CD4-positive, alpha-beta T cell (primary cell): ENCODE data around the gene EIF1. TPM values are rescaled to one million over a fixed set of nuclear protein-coding genes. Genes with fewer than 3 reads are reported as not detected.

Source experiments
- ATAC-seq: fragments of 200-7000 bp; cut with Tn5 transposase; one replicate; pipeline ENCODE4 v1.10.0; 2022; ENCODE audit warnings: mild to moderate bottlenecking; ENCODE audit not compliant: poor library complexity
- CTCF ChIA-PET: fragments of 350-600 bp; sonication (Branson Sonifier 250); formaldehyde crosslinking; loops from one replicate; lab custom pipeline; 2021; ENCODE audit warnings: antibody characterized with exemption, inconsistent platforms; lab: Charles Lee
- POLR2A ChIA-PET: fragments of 350-600 bp; sonication (Branson Sonifier 250); formaldehyde crosslinking; loops from one replicate; lab custom pipeline; 2021; ENCODE audit warnings: antibody characterized with exemption, inconsistent platforms; lab: Charles Lee
- DNase-seq, 14 experiments: peaks; one replicate each; pipeline ENCODE4 v3.0.0-alpha.2; 2013 to 2020; ENCODE audit warnings: mixed read lengths in 2 of 14
- H3K27ac ChIP-seq, 2 donors: one replicate each; pipeline versions ENCODE4 v1.5.1 to v1.7.0; 2013; ENCODE audit warnings: low read length in 2 of 2, low read depth in 1 of 2, mild to moderate bottlenecking in 1 of 2
- H3K27me3 ChIP-seq, 2 experiments: 1 replicate in 1 of 2; 2 replicates in 1 of 2; pipeline versions ENCODE4 v1.6.1 to v1.7.0; 2013; ENCODE audit warnings: low read length in 2 of 2, control low read depth in 1 of 2, mild to moderate bottlenecking in 1 of 2, moderate library complexity in 1 of 2; ENCODE audit not compliant: insufficient read depth in 2 of 2, control insufficient read depth in 1 of 2
- H3K36me3 ChIP-seq: one replicate; pipeline ENCODE4 v1.6.1; 2013; ENCODE audit warnings: low read length, control low read depth; ENCODE audit not compliant: insufficient read depth
- H3K4me1 ChIP-seq: one replicate; pipeline ENCODE4 v1.6.1; 2013; ENCODE audit warnings: low read length, control low read depth; ENCODE audit not compliant: insufficient read depth
- H3K4me3 ChIP-seq: one replicate; pipeline ENCODE4 v1.5.1; 2013; ENCODE audit warnings: mild to moderate bottlenecking, low read length, moderate library complexity
- H3K9me3 ChIP-seq, 2 experiments: 1 replicate in 1 of 2; 2 replicates in 1 of 2; pipeline versions ENCODE4 v1.6.1 to v1.7.0; 2013; ENCODE audit warnings: low read length in 2 of 2, mild to moderate bottlenecking in 2 of 2, control low read depth in 1 of 2, moderate library complexity in 1 of 2; ENCODE audit not compliant: control insufficient read depth in 1 of 2, insufficient read depth in 1 of 2
- H3K27ac Mint-ChIP-seq: one replicate; pipeline ENCODE4 v1.8.0; 2020; ENCODE audit warnings: mixed read lengths
- H3K27me3 Mint-ChIP-seq: one replicate; pipeline ENCODE4 v1.8.0; 2021; ENCODE audit warnings: mixed read lengths
- H3K36me3 Mint-ChIP-seq: one replicate; pipeline ENCODE4 v1.8.0; 2021; ENCODE audit warnings: low read depth, mixed read lengths
- H3K4me1 Mint-ChIP-seq: one replicate; pipeline ENCODE4 v1.8.0; 2021; ENCODE audit warnings: low read depth, mixed read lengths
- H3K4me3 Mint-ChIP-seq: one replicate; pipeline ENCODE4 v1.8.0; 2020; ENCODE audit warnings: mild to moderate bottlenecking, mixed read lengths
- H3K9me3 Mint-ChIP-seq: one replicate; pipeline ENCODE4 v1.8.0; 2020; ENCODE audit warnings: mixed read lengths
- intact Hi-C, 2 experiments: fragments of 100-400 bp; cut with DNase I in 1 of 2; cut with micrococcal nuclease in 1 of 2; formaldehyde crosslinking; loops; one replicate each; pipeline versions ENCODE4 v1.15.1 to v1.9.0; 2023 to 2025; cut with DNase I, micrococcal nuclease
- total RNA-seq, 174 experiments: library from RNA in 2 of 174; stranded (reverse) in 2 of 174; gene quantifications; one replicate each; pipeline ENCODE4 v1.2.3 and lab custom pipeline; 2021 to 2026
- TF ChIP-seq, protein P1 (sequence below): fragments of 200-600 bp; IDR thresholded peaks from one replicate; pipeline ENCODE4 v1.8.0; 2022; ENCODE audit warnings: antibody characterized with exemption, mild to moderate bottlenecking

The EIF1 gene
- total RNA-seq, 2 experiments from 2014 or later: 3,351 to 3,391 TPM

GRCh38 chr17:41664587-41665565, 23.8 kb upstream of the EIF1 start:
- ChIA-PET CTCF (interaction anchor here (0.5 to 4.1 kb wide), 21 partner anchors 12 to 1300 kb away, joined by 3 to 65 read pairs (median 5); partner anchors contain the start of gene EIF1), POLR2A (interaction anchor here (0.6 to 6.1 kb wide), 14 partner anchors 11 to 1017 kb away, joined by 3 to 181 read pairs (median 11); partner anchors contain the start of genes EIF1, KRT24, KRTAP16-1 and SMARCE1)
- Mint-ChIP-seq H3K4me1 (peaks cover 41% of the 10 kb centered on the region), H3K4me3 (peak overlapping the region; percentile 87), H3K9me3 (no peaks in the 10 kb centered on the region), H3K27ac (peak overlapping the region; percentile 90), H3K36me3 (no peaks in the 10 kb centered on the region), H3K27me3 (no peaks in the 10 kb centered on the region)
- Histone ChIP-seq H3K36me3 (no peaks in the 10 kb centered on the region), H3K27ac (peak overlapping the region; percentile 98 to 99), H3K27me3 (no peaks in the 10 kb centered on the region), H3K9me3 (no peaks in the 10 kb centered on the region), H3K4me3 (peak overlapping the region; percentile 58), H3K4me1 (peaks cover 42% of the 10 kb centered on the region)
- intact Hi-C loops: loop anchor here (5.0 to 10.0 kb wide), 5 partner anchors 343 to 1308 kb away; partner anchors contain the start of gene KRTAP4-12 (in 1 of the 2)
- ATAC-seq (no peak), DNase-seq (peak in 1 of 14 experiments; percentile 44)
- TF ChIP-seq, protein P1, sequence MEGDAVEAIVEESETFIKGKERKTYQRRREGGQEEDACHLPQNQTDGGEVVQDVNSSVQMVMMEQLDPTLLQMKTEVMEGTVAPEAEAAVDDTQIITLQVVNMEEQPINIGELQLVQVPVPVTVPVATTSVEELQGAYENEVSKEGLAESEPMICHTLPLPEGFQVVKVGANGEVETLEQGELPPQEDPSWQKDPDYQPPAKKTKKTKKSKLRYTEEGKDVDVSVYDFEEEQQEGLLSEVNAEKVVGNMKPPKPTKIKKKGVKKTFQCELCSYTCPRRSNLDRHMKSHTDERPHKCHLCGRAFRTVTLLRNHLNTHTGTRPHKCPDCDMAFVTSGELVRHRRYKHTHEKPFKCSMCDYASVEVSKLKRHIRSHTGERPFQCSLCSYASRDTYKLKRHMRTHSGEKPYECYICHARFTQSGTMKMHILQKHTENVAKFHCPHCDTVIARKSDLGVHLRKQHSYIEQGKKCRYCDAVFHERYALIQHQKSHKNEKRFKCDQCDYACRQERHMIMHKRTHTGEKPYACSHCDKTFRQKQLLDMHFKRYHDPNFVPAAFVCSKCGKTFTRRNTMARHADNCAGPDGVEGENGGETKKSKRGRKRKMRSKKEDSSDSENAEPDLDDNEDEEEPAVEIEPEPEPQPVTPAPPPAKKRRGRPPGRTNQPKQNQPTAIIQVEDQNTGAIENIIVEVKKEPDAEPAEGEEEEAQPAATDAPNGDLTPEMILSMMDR: no peak

DNA sequence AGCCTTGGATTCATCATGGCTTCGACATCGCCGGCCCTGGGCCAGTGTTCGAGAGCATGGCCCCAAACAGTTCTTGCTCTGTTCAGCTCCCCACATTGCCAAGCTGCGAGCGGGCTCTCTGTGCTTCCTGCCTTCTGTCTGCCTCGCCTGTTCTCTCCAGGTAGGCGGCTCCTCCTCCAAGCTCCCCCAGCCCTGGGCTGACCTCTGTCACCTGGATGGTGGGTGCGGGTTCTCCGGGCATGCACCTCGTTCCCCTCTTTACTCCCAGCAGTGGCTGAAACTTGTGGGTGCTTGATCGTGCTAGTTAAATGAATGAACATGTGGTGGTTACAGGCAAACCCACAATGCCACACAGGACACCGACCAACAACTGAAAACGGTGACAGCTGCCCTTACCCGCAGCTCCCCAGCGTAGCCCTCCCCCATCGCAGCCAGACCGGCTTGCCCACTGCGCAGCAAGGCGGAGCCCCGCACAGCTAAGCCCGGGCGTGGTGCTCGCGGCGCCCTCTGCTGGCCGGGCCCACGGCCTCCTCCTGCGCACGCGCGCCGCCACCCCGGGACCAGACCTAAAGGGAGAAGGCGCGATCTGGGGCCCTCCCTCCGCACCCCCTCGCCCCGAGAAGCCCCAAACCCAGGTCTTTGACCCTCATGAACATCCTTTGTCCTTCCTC, 23.0 kb upstream of the EIF1 start:
- Histone ChIP-seq H3K4me3 (peak overlapping the region; percentile 58), H3K36me3 (no peaks in the 10 kb centered on the region), H3K27me3 (no peaks in the 10 kb centered on the region), H3K4me1 (peaks cover 42% of the 10 kb centered on the region), H3K9me3 (no peaks in the 10 kb centered on the region), H3K27ac (peak overlapping the region; percentile 98 to 99)
- intact Hi-C loops: loop anchor here (1.0 to 10.0 kb wide), 6 partner anchors 17 to 1121 kb away; partner anchors contain the start of gene EIF1 (in 1 of the 2)
- Mint-ChIP-seq H3K4me1 (peaks cover 41% of the 10 kb centered on the region), H3K27ac (peak overlapping the region; percentile 90), H3K27me3 (no peaks in the 10 kb centered on the region), H3K4me3 (peak overlapping the region; percentile 87), H3K9me3 (no peaks in the 10 kb centered on the region), H3K36me3 (no peaks in the 10 kb centered on the region)
- ATAC-seq (peak; percentile 80), DNase-seq (peak; percentile 75 to 95 (median 88))
- ChIA-PET CTCF (interaction anchor here (0.5 to 4.1 kb wide), 20 partner anchors 11 to 1301 kb away, joined by 3 to 65 read pairs (median 4); partner anchors contain the start of gene EIF1), POLR2A (interaction anchor here (1.0 to 6.1 kb wide), 12 partner anchors 12 to 1018 kb away, joined by 4 to 181 read pairs (median 11); partner anchors contain the start of genes EIF1, KRTAP16-1 and SMARCE1)
- TF ChIP-seq, protein P1: peak; percentile 99

- CTCF ChIA-PET: interaction anchor here (0.7 to 4.1 kb wide), 16 partner anchors 10 to 1046 kb away, joined by 3 to 65 read pairs (median 6); partner anchors contain the start of gene EIF1
- Histone ChIP-seq H3K36me3 (no peaks in the 10 kb centered on the region), H3K4me1 (peaks cover 42% of the 10 kb centered on the region), H3K27me3 (no peaks in the 10 kb centered on the region), H3K4me3 (peak overlapping the region; percentile 58), H3K9me3 (no peaks in the 10 kb centered on the region), H3K27ac (peak overlapping the region; percentile 98 to 99)
- Mint-ChIP-seq H3K36me3 (no peaks in the 10 kb centered on the region), H3K4me3 (peak overlapping the region; percentile 87), H3K27me3 (no peaks in the 10 kb centered on the region), H3K9me3 (no peaks in the 10 kb centered on the region), H3K27ac (peak overlapping the region; percentile 90), H3K4me1 (peaks cover 41% of the 10 kb centered on the region)
- POLR2A ChIA-PET: interaction anchor here (1.0 to 6.1 kb wide), 12 partner anchors 12 to 1018 kb away, joined by 4 to 181 read pairs (median 11); partner anchors contain the start of genes EIF1, KRTAP16-1 and SMARCE1
- intact Hi-C loops: loop anchor here (1.0 to 10.0 kb wide), 6 partner anchors 18 to 1121 kb away; partner anchors contain the start of gene EIF1 (in 1 of the 2)
- DNase-seq: peak; percentile 25 to 95 (median 49)
- ATAC-seq: peak; percentile 45
- TF ChIP-seq, protein P1: peak; percentile 49
These were observed 22.4 kb upstream of the EIF1 start for GRCh38 chr17:41666237-41666641.
